ENCODE data around the gene ARL16.

DNA sequence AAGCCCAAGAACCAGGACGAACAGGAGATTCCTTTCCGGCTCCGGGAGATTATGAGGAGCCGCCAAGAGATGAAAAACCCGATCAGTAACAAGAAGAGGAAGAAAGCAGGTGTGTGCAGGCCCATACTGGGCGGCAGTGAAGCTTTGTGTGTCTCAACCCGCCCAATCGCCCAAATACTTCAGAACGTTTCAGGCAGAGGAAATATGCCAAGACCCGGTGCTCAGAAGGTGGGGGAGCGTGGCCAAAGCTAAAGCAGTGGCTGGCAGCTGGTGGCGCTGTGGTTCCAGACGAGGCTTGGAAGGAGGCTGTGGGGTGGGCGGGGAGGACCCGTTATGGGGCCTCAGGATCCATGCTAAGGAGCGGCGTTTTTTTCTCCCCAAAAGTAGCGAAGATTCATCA, 15.8 kb downstream of the ARL16 start:
- no peak for TF ChIP-seq CTCF (conservative IDR thresholded peaks at IDR 0.05)
- no peak for TF ChIP-seq ZFX (IDR thresholded peaks at IDR 0.05)

All from C4-2B (cell line).